Measurements from ENCODE around the gene NEK2. TPM values are rescaled to one million over a fixed set of nuclear protein-coding genes. Genes with fewer than 3 reads are reported as not detected.

Gene NEK2
- total and polyA plus RNA-seq, 2 donors from 2014 or later: 0.35 TPM; not detected in 1

DNA sequence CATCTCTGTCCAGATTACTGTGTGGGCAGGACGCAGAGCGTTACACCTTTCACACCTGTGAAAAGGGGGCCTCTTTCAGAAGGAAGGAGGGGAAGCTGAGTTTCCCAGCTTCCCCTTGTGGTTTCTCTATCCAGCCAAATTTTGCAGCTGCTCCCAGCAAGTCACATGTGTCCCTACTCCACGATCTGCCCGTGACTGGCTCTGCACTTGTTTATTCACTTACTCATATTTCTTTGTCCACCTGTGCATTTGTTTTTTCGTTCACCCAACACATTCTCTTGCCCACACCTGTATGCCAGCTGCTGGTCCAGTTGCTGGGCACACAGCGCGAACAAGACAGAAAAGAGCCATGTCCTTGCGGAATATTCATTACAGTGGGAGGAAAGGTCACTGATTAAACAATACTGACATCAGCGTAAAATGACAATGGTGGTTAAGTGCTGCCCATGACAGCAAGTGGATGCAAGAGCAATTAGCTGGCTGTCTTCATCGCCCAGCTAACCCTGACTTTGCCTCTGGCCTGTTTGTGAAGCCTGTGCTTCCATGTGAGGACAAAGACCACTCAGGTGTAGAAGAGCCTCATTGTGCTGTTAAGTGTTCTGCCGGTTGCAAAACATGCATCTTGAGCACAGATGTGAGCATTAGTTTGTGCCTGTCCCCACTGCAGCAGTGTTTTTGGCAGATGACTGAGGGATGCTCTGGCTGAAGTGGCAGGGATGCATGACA is 28.6 kb upstream of the NEK2 start:
- no peak overlapping the region for H3K27ac ChIP-seq (ENCODE audit: low read depth in 2 of 2, low read length in 2 of 2)
- no peak overlapping the region for H3K9ac ChIP-seq (ENCODE audit: low read length in 3 of 3)
- no peak for TF ChIP-seq CTCF (IDR thresholded peaks at IDR 0.05; ENCODE audit: borderline replicate concordance, extremely low read depth, insufficient read depth)
- H3K36me3 ChIP-seq (ENCODE audit: control insufficient read depth in 2 of 3, insufficient read depth in 3 of 3, low read length in 3 of 3): no peaks in the 10 kb centered on the region
- intact Hi-C loops (cut with DNase I): no loop called here
- FAIRE-seq (no peak), DNase-seq (peak in 2 of 5 donors; percentile 30 to 42)
- H3K4me1 ChIP-seq (ENCODE audit: control insufficient read depth in 2 of 3, insufficient read depth in 2 of 3, low read depth in 1 of 3, low read length in 3 of 3): no peaks in the 10 kb centered on the region
- no peaks in the 10 kb centered on the region for H3K27me3 ChIP-seq (ENCODE audit: control insufficient read depth, insufficient read depth, low read length)
- H3K4me3 ChIP-seq (ENCODE audit: low read length in 3 of 3): no peak overlapping the region
- H3K9me3 ChIP-seq (ENCODE audit: control insufficient read depth in 2 of 3, insufficient read depth in 1 of 3, low read length in 3 of 3): no peaks in the 10 kb centered on the region

DNA sequence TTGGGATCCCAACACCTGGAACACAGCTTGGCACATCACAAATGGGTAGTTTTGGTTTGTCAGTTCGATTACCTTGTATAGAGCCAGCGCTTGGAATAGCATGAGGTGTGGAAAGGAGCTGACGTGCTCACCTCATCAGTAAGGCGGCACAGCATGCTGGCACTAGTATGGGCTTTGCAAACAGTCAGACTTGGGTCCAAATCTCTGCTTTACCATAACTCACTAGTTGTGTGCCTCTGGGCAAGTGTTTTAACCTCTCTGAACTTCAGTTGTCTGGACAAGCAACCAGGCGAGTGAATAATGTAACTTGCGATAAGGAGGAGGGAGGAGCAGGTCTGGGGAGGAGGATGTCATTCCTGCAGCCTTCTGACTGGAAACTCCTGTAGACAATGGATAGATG is 26.3 kb upstream of the NEK2 start:
- Histone ChIP-seq H3K4me1 (ENCODE audit: control insufficient read depth in 2 of 3, insufficient read depth in 2 of 3, low read depth in 1 of 3, low read length in 3 of 3) (peaks cover 0 to 4% (median 2%) of the 10 kb centered on the region in 3 donors), H3K27me3 (ENCODE audit: control insufficient read depth, insufficient read depth, low read length) (no peaks in the 10 kb centered on the region), H3K4me3 (ENCODE audit: low read length in 3 of 3) (no peak overlapping the region), H3K27ac (ENCODE audit: low read depth in 2 of 2, low read length in 2 of 2) (no peak overlapping the region), H3K9ac (ENCODE audit: low read length in 3 of 3) (no peak overlapping the region), H3K9me3 (ENCODE audit: control insufficient read depth in 2 of 3, insufficient read depth in 1 of 3, low read length in 3 of 3) (no peaks in the 10 kb centered on the region), H3K36me3 (ENCODE audit: control insufficient read depth in 2 of 3, insufficient read depth in 3 of 3, low read length in 3 of 3) (no peaks in the 10 kb centered on the region)
- DNase-seq (no peak), FAIRE-seq (no peak)
- TF ChIP-seq CTCF (IDR thresholded peaks at IDR 0.05; ENCODE audit: borderline replicate concordance, extremely low read depth, insufficient read depth): no peak
- intact Hi-C loops (cut with DNase I): no loop called here

DNA sequence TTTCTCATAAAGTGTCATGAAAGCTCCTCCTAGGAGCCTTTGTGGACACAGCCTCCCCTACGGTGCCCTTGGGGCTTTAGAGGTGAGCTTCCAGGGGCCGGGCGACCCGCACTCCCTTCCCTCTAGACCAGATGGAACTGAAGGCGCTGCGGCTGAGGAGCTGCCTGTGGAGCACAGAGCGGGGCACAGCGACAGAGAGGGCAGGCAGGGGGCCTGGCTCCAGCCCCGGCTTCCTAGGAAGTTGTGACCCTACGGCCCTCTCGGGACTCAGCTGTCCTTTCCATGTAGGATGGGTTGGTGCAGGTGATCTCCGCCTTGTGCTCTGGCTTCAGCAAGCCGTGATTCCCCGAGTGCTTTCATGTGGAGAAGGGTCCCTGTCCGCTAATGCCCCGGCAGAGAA is 23.6 kb upstream of the NEK2 start:
- DNase-seq: no peak
- no peak overlapping the region for H3K27ac ChIP-seq (ENCODE audit: low read depth in 2 of 2, low read length in 2 of 2)
- H3K27me3 ChIP-seq (ENCODE audit: control insufficient read depth, insufficient read depth, low read length): no peaks in the 10 kb centered on the region
- H3K9ac ChIP-seq (ENCODE audit: low read length in 3 of 3): peak overlapping the region in 1 of 3 donors; percentile 26
- no peak for FAIRE-seq
- no peak overlapping the region for H3K4me3 ChIP-seq (ENCODE audit: low read length in 3 of 3)
- TF ChIP-seq CTCF (IDR thresholded peaks at IDR 0.05; ENCODE audit: borderline replicate concordance, extremely low read depth, insufficient read depth): no peak
- intact Hi-C loops (cut with DNase I): no loop called here
- no peaks in the 10 kb centered on the region for H3K9me3 ChIP-seq (ENCODE audit: control insufficient read depth in 2 of 3, insufficient read depth in 1 of 3, low read length in 3 of 3)
- peaks cover 0 to 4% (median 2%) of the 10 kb centered on the region in 3 donors for H3K4me1 ChIP-seq (ENCODE audit: control insufficient read depth in 2 of 3, insufficient read depth in 2 of 3, low read depth in 1 of 3, low read length in 3 of 3)
- no peaks in the 10 kb centered on the region for H3K36me3 ChIP-seq (ENCODE audit: control insufficient read depth in 2 of 3, insufficient read depth in 3 of 3, low read length in 3 of 3)
